Neural progenitor cell (in vitro differentiated cells): ENCODE measurements around the gene ELFN1. TPM values are rescaled to one million over a fixed set of nuclear protein-coding genes. Genes with fewer than 3 reads are reported as not detected.

Experiments used
- DNase-seq: peaks from one replicate; pipeline ENCODE4 v3.0.0-alpha.2; 2016; ENCODE audit warnings: low spot score
- H2AFZ ChIP-seq: fragments of 200-600 bp; sonication (generic); replicated peaks from 2 replicates; pipeline ENCODE4 v1.6.1; 2016; ENCODE audit warnings: antibody characterized with exemption
- H3F3A ChIP-seq: fragments of 200-600 bp; sonication (generic); 2 replicates; pipeline ENCODE4 v1.6.1; 2016; ENCODE audit warnings: antibody characterized with exemption, low read depth
- H3K27ac ChIP-seq: fragments of 200-600 bp; sonication (generic); 2 replicates; pipeline ENCODE4 v1.5.1; 2016; ENCODE audit warnings: mild to moderate bottlenecking
- H3K27me3 ChIP-seq: fragments of 200-600 bp; sonication (generic); 2 replicates; pipeline ENCODE4 v1.6.1; 2016; ENCODE audit warnings: mild to moderate bottlenecking, moderate library complexity
- H3K36me3 ChIP-seq: fragments of 200-600 bp; sonication (generic); 2 replicates; pipeline ENCODE4 v1.5.1; 2016
- H3K4me1 ChIP-seq: fragments of 200-600 bp; sonication (generic); 2 replicates; pipeline ENCODE4 v1.6.1; 2016; ENCODE audit warnings: mixed run types
- H3K4me2 ChIP-seq: fragments of 200-600 bp; sonication (generic); 2 replicates; pipeline ENCODE4 v1.6.1; 2016
- H3K4me3 ChIP-seq: fragments of 200-600 bp; sonication (generic); 2 replicates; pipeline ENCODE4 v1.5.1; 2016
- H3K79me2 ChIP-seq: fragments of 200-600 bp; sonication (generic); 2 replicates; pipeline ENCODE4 v1.6.1; 2016; ENCODE audit warnings: low read depth
- H3K9ac ChIP-seq: fragments of 200-600 bp; sonication (generic); 2 replicates; pipeline ENCODE4 v1.6.1; 2016
- H3K9me3 ChIP-seq: fragments of 200-600 bp; sonication (generic); 2 replicates; pipeline ENCODE4 v1.5.1; 2016; ENCODE audit warnings: low read depth
- H4K20me1 ChIP-seq: fragments of 200-600 bp; sonication (generic); 2 replicates; pipeline ENCODE4 v1.6.1; 2016; ENCODE audit warnings: low read depth
- H3K27ac Mint-ChIP-seq: 3 replicates; pipeline ENCODE4 v1.8.0; 2021; ENCODE audit warnings: mixed read lengths
- H3K27me3 Mint-ChIP-seq: 2 replicates; pipeline ENCODE4 v1.8.0; 2022; ENCODE audit warnings: low read depth, mild to moderate bottlenecking, inconsistent platforms, moderate library complexity, mixed read lengths; ENCODE audit not compliant: insufficient read depth
- H3K36me3 Mint-ChIP-seq: 3 replicates; pipeline ENCODE4 v1.8.0; 2021; ENCODE audit warnings: mixed read lengths
- H3K4me1 Mint-ChIP-seq: 3 replicates; pipeline ENCODE4 v1.8.0; 2021; ENCODE audit warnings: mixed read lengths
- H3K4me3 Mint-ChIP-seq: 3 replicates; pipeline ENCODE4 v1.8.0; 2021; ENCODE audit warnings: mild to moderate bottlenecking, moderate library complexity, mixed read lengths
- H3K9me3 Mint-ChIP-seq: 3 replicates; pipeline ENCODE4 v1.8.0; 2020; ENCODE audit warnings: mixed read lengths
- EZH2 ChIP-seq: fragments of 200-600 bp; sonication (generic); IDR thresholded peaks from 2 replicates; pipeline ENCODE4 v1.6.1; 2017; ENCODE audit warnings: antibody characterized with exemption, mild to moderate bottlenecking, moderate library complexity
- EZH2phosphoT487 ChIP-seq: fragments of 200-600 bp; sonication (generic); IDR thresholded peaks from 2 replicates; pipeline ENCODE4 v1.6.1; 2017; ENCODE audit warnings: antibody characterized with exemption
- total RNA-seq: library from RNA; depleted of rRNA; stranded (reverse); fragments of >200 nt; gene quantifications from 2 replicates; pipeline ENCODE4 v1.2.3, GENCODE V29; 2015; ENCODE audit warnings: low replicate concordance
- TF ChIP-seq, protein P1 (sequence below): fragments of 200-600 bp; sonication (generic); IDR thresholded peaks from 2 replicates; pipeline ENCODE4 v1.5.1; 2017; ENCODE audit warnings: antibody characterized with exemption, mild to moderate bottlenecking

Gene ELFN1
- total RNA-seq, 1 donor from 2014 or later, result 2.2 TPM

DNA sequence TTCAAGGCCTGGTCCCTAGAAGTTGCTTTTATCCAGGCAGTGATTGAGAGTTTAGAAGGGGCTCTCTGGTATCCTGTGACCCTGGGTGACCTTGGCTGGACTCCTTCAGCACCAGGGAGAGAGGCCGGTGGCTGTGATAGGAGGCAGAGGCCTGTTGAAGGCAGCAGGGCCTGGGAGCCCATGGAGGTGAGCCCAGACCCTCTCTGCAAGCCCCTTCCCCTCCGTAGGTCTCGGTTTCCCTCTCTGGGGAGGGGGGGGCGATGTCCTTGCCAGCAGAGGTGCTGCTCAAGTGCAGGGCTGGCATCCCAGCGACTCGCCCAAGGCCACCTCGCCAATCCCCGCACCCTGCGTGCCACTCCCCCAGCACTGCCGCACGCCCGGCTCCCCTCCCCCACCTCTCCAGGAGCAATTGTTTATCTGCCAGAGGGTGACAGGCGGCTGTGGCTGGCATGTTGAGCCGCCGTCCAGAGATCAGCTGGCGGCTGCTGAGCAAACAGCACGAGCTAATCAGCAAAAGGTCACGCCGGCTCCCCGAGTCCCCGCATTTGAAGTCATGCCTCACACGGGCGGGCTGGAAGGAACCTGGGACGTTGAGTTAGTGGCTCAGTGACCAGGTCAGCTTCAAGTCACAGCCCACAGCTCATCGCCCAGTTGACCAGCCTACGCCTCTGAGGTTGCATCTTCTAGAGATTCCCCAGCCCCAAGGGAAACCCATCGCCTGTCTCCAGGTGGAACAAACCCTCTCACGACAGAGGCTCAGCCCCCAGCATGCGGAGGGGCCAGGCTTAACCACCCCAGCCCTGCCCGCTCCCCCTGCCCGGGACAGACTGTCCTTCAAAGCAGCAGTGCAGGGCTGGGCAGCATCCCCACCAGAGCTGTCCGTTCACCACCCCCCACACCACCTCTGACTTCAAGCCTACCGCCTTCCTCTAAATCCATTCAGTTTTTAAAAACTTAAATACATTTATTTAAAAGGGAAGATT, 43.7 kb downstream of the ELFN1 start:
- Histone ChIP-seq H3K9ac (no peak overlapping the region), H3K36me3 (no peaks in the 10 kb centered on the region), H3K4me2 (peak overlapping the region; percentile 16), H3K9me3 (peaks cover 6% of the 10 kb centered on the region), H3K4me3 (no peak overlapping the region), H3K27me3 (no peaks in the 10 kb centered on the region), H2AFZ (no peak overlapping the region), H3F3A (peaks cover 15% of the 10 kb centered on the region), H3K79me2 (no peaks in the 10 kb centered on the region), H3K4me1 (peaks cover 11% of the 10 kb centered on the region), H3K27ac (no peak overlapping the region), H4K20me1 (peaks cover 46% of the 10 kb centered on the region)
- TF ChIP-seq EZH2phosphoT487 (no peak), EZH2 (no peak)
- TF ChIP-seq, protein P1, sequence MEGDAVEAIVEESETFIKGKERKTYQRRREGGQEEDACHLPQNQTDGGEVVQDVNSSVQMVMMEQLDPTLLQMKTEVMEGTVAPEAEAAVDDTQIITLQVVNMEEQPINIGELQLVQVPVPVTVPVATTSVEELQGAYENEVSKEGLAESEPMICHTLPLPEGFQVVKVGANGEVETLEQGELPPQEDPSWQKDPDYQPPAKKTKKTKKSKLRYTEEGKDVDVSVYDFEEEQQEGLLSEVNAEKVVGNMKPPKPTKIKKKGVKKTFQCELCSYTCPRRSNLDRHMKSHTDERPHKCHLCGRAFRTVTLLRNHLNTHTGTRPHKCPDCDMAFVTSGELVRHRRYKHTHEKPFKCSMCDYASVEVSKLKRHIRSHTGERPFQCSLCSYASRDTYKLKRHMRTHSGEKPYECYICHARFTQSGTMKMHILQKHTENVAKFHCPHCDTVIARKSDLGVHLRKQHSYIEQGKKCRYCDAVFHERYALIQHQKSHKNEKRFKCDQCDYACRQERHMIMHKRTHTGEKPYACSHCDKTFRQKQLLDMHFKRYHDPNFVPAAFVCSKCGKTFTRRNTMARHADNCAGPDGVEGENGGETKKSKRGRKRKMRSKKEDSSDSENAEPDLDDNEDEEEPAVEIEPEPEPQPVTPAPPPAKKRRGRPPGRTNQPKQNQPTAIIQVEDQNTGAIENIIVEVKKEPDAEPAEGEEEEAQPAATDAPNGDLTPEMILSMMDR, result no peak
- Mint-ChIP-seq H3K36me3 (peaks cover 14% of the 10 kb centered on the region), H3K27ac (peak overlapping the region; percentile 53), H3K9me3 (peaks cover 10% of the 10 kb centered on the region), H3K4me1 (peaks cover 38% of the 10 kb centered on the region), H3K4me3 (no peak overlapping the region), H3K27me3 (peaks cover 8% of the 10 kb centered on the region)
- peak; percentile 64 for DNase-seq

DNA sequence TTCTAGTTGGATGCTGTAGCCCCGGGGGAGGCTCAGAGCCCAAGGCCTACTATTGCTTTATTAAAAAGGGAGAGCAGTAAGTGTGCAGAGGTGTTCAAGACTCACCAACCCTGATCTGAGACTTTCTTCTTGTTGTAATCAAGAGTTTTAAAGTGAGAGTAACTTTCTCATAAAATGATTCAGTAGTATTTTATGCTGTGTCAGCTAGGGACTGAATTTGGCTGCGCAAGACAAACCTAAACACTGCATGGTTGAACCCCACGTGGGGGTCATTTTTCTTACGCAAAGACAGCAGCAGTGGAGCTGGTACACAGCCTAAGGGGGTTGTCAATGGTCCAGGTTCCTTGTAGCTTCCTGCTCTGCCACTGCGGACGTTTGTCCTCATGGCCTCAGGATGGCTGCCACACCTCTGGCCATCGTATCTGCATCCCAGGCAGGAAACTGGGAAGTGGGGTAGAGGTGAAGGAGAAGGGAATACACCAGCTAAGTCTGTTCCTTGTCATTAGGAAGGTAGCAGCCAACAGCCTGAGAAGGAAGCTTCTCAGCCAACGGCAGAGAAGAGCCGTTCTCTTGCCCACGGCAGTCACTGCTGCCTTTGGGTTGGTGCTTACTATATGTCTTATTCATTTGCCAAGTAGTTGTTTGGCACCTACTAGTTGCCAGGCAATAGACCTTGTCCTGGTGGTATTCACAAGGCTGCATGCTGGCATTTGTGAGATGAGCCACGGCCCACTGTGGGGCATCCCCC, 44.7 kb downstream of the ELFN1 start:
- no peaks in the 10 kb centered on the region for H3K27me3 ChIP-seq
- no peak overlapping the region for H3K9ac ChIP-seq
- no peak overlapping the region for H3K27ac ChIP-seq
- no peak overlapping the region for H3K4me3 Mint-ChIP-seq
- TF ChIP-seq EZH2phosphoT487 (no peak), EZH2 (no peak)
- TF ChIP-seq, protein P1, result no peak
- no peak overlapping the region for H2AFZ ChIP-seq
- H3K9me3 Mint-ChIP-seq, result peaks cover 3% of the 10 kb centered on the region
- DNase-seq, result no peak
- peaks cover 38% of the 10 kb centered on the region for H3K4me1 Mint-ChIP-seq
- peaks cover 6% of the 10 kb centered on the region for H3K36me3 Mint-ChIP-seq
- H3K4me1 ChIP-seq, result peaks cover 14% of the 10 kb centered on the region
- no peaks in the 10 kb centered on the region for H3K36me3 ChIP-seq
- H4K20me1 ChIP-seq, result peaks cover 48% of the 10 kb centered on the region
- H3F3A ChIP-seq, result peaks cover 15% of the 10 kb centered on the region
- no peak overlapping the region for H3K4me2 ChIP-seq
- H3K79me2 ChIP-seq, result no peaks in the 10 kb centered on the region
- peaks cover 1% of the 10 kb centered on the region for H3K9me3 ChIP-seq
- H3K27me3 Mint-ChIP-seq, result peaks cover 8% of the 10 kb centered on the region
- H3K4me3 ChIP-seq, result no peak overlapping the region
- H3K27ac Mint-ChIP-seq, result no peak overlapping the region

DNA sequence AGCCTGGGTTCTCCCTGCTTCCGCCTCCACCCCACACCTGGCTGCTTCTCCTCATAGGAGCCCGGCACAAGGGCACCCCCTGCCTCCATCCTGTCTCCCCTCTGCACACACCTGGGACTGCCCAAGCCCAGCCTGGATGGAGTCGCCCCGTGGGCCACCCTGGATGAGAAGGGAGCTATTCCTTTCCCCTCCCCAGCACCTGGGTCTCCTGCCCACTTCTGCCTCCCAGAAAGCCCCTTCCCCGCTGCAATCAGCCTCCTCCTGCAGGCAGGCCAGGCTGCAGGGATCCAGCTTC, 45.2 kb downstream of the ELFN1 start:
- H3K4me3 ChIP-seq, result no peak overlapping the region
- TF ChIP-seq EZH2, result no peak
- TF ChIP-seq EZH2phosphoT487, result no peak
- TF ChIP-seq, protein P1, result no peak
- no peaks in the 10 kb centered on the region for H3K9me3 ChIP-seq
- peaks cover 53% of the 10 kb centered on the region for H4K20me1 ChIP-seq
- H2AFZ ChIP-seq, result no peak overlapping the region
- Mint-ChIP-seq H3K4me1 (peaks cover 38% of the 10 kb centered on the region), H3K9me3 (no peaks in the 10 kb centered on the region), H3K36me3 (peaks cover 2% of the 10 kb centered on the region), H3K27me3 (peaks cover 8% of the 10 kb centered on the region), H3K4me3 (no peak overlapping the region), H3K27ac (no peak overlapping the region)
- H3K79me2 ChIP-seq, result no peaks in the 10 kb centered on the region
- no peaks in the 10 kb centered on the region for H3K27me3 ChIP-seq
- no peak overlapping the region for H3K4me2 ChIP-seq
- H3K4me1 ChIP-seq, result peaks cover 14% of the 10 kb centered on the region
- H3F3A ChIP-seq, result peaks cover 15% of the 10 kb centered on the region
- DNase-seq, result no peak
- no peak overlapping the region for H3K9ac ChIP-seq
- no peaks in the 10 kb centered on the region for H3K36me3 ChIP-seq
- no peak overlapping the region for H3K27ac ChIP-seq
